GM13976 (cell line): ENCODE data around the gene AP5Z1.

ENCODE experiments used
- DNase-seq: peaks from one replicate; pipeline ENCODE4 v3.0.0; 2012; ENCODE audit warnings: low spot score
- CTCF ChIP-seq: IDR thresholded peaks from 2 replicates; pipeline ENCODE4 v1.5.1; 2012; ENCODE audit warnings: borderline replicate concordance, mild to moderate bottlenecking; ENCODE audit not compliant: insufficient read depth; ENCODE audit errors: extremely low read depth, missing control alignments, control extremely low read depth
- in situ Hi-C: fragments of 300-500 bp; cut with MboI; formaldehyde crosslinking; loops from one replicate; pipeline ENCODE4 v1.12.0; 2022; ENCODE audit warnings: low sequenced_read_pairs, mixed read lengths, inconsistent platforms; ENCODE audit not compliant: unreplicated experiment

Gene AP5Z1

GRCh38 chr7:4775250-4775847 is at the start of gene AP5Z1:
TSS of gene AP5Z1 (plus strand) at chr7:4775623. CDS start at chr7:4775716, 93 bp downstream.
- peak; percentile 100 for DNase-seq
- in situ Hi-C loops, result no loop called here
- no peak for TF ChIP-seq CTCF

GRCh38 chr7:4725850-4726450 is 49.5 kb upstream of the AP5Z1 start:
- no peak for DNase-seq
- in situ Hi-C loops, result no loop called here
- TF ChIP-seq CTCF, result no peak

DNA sequence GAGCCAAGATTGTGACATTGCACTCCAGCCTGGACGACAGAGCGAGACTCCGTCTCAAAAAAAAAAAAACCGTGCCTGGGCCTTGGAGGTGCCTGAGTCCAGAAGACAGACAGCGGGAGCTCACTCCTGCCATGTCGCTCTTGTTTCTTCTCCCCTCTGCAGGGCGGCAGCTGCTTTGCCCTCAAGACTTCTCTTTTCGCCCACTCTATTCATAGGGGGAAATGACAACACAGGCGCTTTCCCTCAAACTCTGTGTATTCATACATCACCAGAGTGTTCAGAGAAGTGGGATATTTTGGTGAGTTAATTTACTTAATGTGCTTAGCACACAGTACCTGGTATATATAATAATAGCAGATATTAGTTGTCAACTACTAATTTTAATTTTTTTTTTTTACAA is 48.9 kb upstream of the AP5Z1 start:
- in situ Hi-C loops, result no loop called here
- no peak for DNase-seq
- TF ChIP-seq CTCF, result no peak

- in situ Hi-C loops, result no loop called here
- TF ChIP-seq CTCF, result no peak
- no peak for DNase-seq
These were observed 47.3 kb upstream of the AP5Z1 start for GRCh38 chr7:4727914-4728705.

DNA sequence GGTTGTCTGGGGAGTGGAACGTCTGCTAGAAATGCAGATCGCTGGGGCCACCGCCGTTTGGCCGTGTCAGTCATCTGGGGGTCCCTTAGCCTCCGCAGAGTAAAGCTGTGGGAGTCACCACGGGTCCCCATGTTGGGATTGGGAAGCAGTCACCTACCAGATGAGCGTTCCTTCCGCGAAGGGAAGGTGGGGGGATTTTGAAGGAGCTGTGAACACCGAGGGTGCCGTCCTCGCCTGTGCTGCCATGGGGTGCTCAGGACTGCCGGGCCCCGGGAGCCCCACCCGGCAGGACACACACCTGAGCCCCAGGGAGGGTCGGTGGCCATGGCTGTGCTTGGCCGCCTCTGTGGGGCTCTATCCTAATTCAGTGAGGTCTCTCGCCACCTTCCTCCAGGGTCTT is 46.2 kb upstream of the AP5Z1 start:
- DNase-seq, result no peak
- in situ Hi-C loops, result no loop called here
- TF ChIP-seq CTCF, result no peak

- DNase-seq, result no peak
- in situ Hi-C loops, result no loop called here
- TF ChIP-seq CTCF, result no peak
These were observed 45.1 kb upstream of the AP5Z1 start for GRCh38 chr7:4730276-4730675.
